Hematopoietic multipotent progenitor cell treated with erythropoietin and hydrocortisone succinate and interleukin-3 and kit ligand, for 4 days (in vitro differentiated cells): ENCODE results near the gene PARD3B.

Source experiments
- DNase-seq: peaks from one replicate; pipeline ENCODE4 v3.0.0-alpha.2; 2015

The PARD3B gene

GRCh38 chr2:205590759-205591158, 1045.5 kb downstream of the PARD3B start:
- no peak for DNase-seq

DNA sequence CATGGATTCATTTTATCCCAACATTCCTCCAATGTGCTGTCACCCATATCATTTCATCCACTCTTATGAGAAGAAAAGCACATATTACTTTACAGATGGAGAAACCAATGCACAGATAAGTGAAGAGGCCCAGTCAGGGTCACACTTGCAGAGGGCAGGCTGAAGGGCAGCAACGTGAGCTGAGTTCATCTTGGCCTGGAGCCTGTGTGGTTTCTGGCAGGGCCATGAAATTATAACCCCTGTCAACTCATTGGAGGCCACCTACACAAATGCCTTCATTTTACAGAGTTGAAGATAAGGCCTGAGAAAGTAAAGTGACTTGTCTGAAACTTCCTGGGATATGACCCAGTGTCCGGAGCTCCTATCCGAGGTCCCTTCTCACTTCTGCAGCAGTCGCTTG, 1048.6 kb downstream of the PARD3B start:
- no peak for DNase-seq

DNA sequence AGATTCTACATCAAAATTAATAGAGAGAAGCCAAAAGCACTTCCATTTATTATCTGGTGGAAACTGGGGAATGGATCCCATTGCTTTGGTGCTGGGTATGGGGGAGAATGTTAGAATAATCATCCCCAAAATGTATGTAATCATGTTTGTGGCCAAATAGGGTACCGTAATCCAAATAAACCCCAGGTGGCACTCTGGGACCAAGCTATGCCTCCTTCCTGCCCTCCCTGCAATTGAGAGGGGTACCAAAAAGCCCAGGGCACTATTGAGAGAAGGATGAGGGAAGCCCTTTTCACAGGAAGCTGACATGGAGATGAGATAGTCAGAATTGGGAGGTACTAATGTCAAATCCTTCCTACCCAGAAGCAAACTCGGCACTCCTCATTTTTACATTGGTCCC, 1051.3 kb downstream of the PARD3B start:
- DNase-seq: no peak

GRCh38 chr2:205605638-205606304, 1060.5 kb downstream of the PARD3B start:
- DNase-seq: no peak

DNA sequence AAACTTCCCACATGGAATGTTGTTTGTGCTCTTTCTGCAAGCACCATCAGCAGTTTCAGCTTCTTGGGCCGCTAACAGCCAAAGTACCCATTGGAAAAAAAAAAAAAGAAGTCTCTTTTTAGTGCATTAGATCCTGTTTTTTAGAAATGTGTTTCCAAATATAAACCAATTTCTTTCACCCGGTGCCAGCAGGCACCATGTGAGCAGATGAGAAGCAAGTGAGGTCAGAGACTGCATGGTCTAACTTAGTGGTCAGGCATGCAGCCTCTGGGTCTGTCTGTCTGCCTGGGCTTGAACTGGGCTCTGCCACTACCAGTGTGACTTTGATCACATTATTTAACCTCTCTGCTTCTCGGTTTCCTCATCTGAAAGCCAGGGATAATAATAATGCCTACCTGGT, 1061.9 kb downstream of the PARD3B start:
- DNase-seq: no peak

DNA sequence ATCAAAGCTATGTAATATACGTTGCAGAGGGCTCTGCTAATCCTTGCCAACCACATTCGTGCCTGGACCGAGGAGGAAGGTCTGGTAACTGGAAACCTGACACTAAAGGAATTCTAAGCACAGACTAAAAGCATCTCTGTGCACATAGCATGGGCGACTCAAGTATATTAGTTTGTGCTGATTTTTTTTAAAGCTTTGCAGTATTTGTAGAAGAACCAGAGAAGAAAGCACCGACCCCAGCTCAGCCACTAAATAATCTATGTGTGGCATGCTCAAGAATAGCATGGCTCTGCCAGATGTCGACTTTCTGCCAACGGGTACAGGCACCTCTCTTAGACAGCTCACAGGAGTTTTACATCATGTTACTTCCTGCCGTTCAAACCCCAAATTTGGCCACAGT, 1063.8 kb downstream of the PARD3B start:
- peak; percentile 10 for DNase-seq

- DNase-seq: no peak
These were observed 1065.2 kb downstream of the PARD3B start for GRCh38 chr2:205610437-205610836.

- DNase-seq: peak; percentile 80
These were observed 1067.4 kb downstream of the PARD3B start for GRCh38 chr2:205612636-205613035.

- no peak for DNase-seq
These were observed 1068.8 kb downstream of the PARD3B start for GRCh38 chr2:205613970-205614559.

DNA sequence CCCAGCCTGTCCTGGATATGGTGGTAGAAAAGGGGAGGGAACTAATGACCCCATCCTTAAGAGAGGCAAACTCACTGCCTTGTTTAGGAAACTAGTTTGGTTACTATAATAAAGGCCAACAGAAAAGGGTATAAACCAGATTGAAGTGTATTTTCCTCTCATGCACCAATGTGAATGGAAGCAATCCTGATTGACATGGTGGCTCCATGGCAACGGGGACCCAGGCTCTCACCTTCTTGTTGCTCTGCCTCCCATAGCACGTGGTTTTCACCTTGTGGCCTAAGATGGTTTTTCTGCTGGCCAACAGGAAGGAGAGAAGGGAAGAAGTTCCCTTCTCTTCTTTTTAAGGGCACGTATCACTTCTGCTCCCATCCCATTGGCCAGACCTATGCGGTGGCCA, 1069.7 kb downstream of the PARD3B start:
- DNase-seq: no peak

DNA sequence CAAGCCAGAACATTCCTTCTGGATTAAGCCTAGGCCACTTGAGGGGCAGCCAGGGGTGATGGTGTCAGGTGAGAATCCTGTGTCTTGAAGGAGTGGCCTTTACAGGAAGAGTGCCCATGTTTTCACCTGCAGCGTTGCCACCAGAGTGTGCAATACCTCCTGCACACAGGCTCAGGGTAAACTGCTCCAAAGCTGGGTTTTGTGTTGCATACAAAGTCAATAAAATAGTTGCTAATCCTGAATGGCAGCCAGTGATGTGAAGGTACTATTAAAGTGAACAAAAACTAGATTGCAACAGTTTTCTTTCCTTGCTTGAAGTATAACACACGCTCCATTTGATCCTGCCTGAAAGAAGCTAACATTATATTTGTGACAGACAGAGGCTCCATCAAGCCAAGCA, 1072.6 kb downstream of the PARD3B start:
- DNase-seq: no peak

GRCh38 chr2:205619600-205619999, 1074.3 kb downstream of the PARD3B start:
- no peak for DNase-seq

- no peak for DNase-seq
These were observed 1081.8 kb downstream of the PARD3B start for GRCh38 chr2:205627085-205627484.

GRCh38 chr2:205628422-205628821, 1083.1 kb downstream of the PARD3B start:
- no peak for DNase-seq

DNA sequence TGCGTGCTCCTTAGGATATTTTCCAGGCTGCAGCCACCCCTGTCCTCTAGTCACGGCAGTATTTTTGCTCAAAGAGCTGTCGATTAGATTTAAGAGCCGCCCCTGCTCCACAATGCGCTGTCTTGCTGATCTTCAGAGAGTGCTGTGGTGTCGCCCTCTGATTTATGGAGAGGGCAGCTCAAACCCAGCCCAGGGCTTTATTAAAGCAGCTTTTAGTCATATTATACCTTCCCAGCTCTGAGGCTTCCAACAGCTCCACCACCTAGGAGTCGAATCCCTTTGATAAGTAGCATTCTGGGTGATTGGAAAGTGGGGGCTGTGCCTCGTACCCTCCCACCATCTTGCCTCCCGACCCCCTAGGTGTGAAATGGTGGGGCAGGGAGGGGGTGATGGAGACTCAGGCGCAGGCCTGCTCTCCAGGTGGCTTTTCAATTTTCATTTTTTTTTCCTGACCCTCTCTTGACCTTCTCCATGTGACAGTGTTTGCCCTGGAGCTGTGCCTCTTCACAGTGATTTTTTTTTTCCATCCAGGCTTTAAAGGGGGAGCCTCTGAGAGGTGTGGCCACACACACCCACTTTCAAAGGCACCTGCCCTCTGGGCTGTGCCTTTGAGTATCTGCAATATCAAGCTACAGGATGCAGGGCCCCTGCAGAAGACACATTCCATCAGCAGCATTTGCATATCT, 1084.0 kb downstream of the PARD3B start:
- no peak for DNase-seq

DNA sequence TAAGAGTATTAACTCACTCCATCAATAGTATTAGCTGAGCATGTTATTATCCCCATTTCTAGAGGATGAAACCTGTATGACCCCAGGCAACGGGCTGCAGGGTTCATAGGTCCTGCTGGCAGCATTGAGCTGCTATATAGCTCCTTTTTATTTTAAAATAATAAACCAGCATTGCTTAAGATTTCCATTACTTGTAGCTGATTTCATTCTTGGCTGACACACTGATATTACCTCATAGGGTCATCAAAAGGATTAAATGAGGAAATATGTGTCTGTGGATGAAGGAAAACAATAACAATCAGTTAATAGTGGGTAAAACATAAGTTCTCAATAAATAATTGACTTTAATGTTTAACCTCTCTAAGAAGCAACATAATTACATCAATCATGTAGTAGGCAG, 1088.7 kb downstream of the PARD3B start:
- DNase-seq: no peak

GRCh38 chr2:205636549-205637319, 1091.5 kb downstream of the PARD3B start:
- DNase-seq: no peak

DNA sequence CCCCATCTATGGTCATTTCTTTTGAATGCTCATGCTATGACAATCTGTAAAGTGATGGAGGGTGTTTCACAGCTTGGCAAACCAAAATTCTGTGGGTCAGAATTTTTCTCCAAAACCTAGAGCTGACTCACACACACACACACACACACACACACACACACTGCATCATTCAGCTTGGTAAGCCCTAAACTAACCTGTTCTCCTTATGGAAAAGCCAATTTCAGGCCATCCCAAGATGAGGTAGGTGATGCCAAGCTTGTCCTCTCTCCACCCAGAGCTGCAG, 1092.0 kb downstream of the PARD3B start:
- DNase-seq: no peak

- no peak for DNase-seq
These were observed 1092.7 kb downstream of the PARD3B start for GRCh38 chr2:205637779-205638503.

DNA sequence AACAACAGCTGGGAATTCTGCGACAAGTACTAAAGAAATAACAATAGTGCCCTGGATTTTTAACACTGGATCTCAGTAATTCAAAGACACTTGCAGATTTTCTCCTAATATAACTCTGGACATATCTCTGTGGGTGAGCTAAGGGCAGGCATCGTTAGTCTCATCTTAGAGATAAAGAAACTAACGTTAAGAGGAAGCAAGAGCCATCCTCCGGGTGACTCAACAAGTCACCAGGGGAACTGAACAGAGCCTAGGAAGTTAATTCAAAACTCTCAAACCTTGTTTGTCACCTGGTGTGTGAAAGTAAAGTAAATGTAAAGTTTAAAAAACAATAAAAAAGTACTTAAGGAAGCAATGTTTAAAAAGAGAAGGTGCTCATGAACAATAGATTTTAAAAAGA, 1095.4 kb downstream of the PARD3B start:
- DNase-seq: peak; percentile 35

DNA sequence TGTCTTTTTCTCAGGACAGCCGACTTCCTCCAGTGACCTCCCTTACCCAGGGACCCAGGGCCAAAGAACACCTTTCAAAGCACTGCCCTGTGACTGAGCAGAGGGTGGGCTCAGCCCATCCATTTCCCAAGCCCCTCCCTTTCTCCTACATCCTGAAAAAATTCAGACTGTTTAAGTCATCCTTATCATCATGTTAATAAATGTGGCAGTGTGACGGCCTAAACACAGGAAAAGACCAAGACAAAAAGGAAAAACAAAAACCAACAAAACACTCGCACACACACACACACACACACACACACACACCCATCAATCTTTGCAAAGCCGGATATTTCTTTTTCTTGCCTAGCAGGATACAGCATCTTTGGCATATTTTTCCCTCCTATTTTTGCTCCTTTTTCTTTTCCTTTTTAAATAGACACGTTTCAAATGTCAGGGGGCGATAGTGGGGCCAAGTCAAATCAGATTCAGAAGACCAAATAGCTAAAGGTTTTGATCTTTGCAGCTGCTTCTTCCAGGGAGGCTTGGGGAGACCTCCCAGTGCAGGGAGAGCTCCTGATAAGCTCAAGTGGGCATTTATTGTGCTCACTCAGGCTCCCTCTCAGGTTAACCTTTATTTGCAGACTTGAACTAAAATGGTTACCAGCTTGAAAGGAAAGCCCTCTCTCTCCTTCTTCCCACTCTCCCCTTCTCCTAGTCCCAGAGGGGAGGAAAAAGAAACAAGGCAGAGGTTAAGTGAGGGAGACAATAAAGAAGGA, 1097.5 kb downstream of the PARD3B start:
- no peak for DNase-seq

GRCh38 chr2:205643391-205643885, 1098.2 kb downstream of the PARD3B start:
- no peak for DNase-seq
